GM12873 (cell line): ENCODE data around the gene BCL2.

ENCODE experiments used
- TF ChIP-seq, protein P1 (sequence below): IDR thresholded peaks from 2 replicates; pipeline ENCODE4 v1.5.1; 2012; ENCODE audit warnings: low read depth, mild to moderate bottlenecking, moderate library complexity, low read length, control low read depth; ENCODE audit not compliant: insufficient read depth; ENCODE audit errors: missing control alignments

BCL2 gene

GRCh38 chr18:63241317-63241712, 78.3 kb downstream of the BCL2 start:
- TF ChIP-seq, protein P1, sequence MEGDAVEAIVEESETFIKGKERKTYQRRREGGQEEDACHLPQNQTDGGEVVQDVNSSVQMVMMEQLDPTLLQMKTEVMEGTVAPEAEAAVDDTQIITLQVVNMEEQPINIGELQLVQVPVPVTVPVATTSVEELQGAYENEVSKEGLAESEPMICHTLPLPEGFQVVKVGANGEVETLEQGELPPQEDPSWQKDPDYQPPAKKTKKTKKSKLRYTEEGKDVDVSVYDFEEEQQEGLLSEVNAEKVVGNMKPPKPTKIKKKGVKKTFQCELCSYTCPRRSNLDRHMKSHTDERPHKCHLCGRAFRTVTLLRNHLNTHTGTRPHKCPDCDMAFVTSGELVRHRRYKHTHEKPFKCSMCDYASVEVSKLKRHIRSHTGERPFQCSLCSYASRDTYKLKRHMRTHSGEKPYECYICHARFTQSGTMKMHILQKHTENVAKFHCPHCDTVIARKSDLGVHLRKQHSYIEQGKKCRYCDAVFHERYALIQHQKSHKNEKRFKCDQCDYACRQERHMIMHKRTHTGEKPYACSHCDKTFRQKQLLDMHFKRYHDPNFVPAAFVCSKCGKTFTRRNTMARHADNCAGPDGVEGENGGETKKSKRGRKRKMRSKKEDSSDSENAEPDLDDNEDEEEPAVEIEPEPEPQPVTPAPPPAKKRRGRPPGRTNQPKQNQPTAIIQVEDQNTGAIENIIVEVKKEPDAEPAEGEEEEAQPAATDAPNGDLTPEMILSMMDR = no peak

GRCh38 chr18:63240531-63241316, 78.8 kb downstream of the BCL2 start:
- TF ChIP-seq, protein P1 = no peak

DNA sequence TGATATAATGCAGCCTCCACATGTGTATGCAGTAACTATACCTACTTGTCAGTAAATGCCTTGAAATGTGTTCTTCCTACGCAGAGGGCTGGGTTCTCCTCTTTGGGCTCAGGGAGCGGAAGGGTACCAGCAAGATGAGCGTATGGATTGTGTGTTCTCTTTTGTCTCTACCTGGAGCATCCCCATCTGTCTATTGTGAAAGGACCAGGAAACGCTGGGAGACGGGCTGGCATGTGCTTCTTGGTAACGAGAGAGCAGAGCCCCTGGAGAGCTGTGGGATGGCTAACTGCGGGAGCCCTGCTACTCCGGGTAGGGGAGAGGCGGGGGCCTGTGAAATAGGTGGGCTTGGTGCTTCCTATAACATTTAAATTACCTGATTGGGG, 80.9 kb downstream of the BCL2 start:
- TF ChIP-seq, protein P1 = no peak

DNA sequence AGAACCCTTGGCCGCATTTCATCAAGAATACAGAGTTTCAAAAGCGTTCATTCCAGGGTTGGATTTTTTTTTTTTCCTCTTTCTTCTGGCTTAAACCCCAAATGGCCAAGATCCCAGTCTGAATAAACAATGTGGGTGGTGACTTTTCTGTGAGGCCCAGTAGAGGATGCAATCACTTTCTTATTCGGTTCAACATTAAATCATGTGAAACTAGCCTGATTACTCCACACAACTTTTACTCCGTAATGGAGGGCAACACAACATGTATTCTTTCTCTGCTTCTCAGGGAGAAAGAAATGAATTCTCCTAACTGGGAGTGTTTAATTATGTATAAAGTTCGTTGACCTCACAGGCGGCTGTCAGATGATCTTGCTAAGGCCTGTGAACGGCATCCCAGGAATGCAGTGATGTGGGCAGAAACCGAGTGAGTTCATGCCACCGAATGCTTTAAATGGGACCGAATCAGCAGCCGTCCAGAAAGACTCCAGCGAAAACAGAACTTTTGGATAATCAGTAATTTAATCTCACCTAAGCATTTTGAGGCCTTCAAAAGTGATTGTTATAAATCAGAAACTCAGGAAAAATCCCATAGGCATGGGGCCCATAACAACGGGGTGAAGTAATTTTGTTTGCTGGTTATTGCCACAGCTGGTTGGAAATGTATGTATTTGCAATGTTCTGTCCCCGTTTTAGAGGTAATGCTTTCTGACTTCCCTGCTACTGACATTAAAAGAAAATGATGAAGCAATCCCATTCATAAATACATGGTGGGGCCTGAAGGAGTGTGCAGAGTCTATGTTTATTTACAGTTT, 81.5 kb downstream of the BCL2 start:
- TF ChIP-seq, protein P1 = no peak

GRCh38 chr18:63236921-63237846, 82.4 kb downstream of the BCL2 start:
- TF ChIP-seq, protein P1 = no peak

GRCh38 chr18:63236406-63236805, 83.2 kb downstream of the BCL2 start:
- TF ChIP-seq, protein P1 = no peak
